IMR-90 (cell line): ENCODE measurements around the gene MCTP2. TPM values are rescaled to one million over a fixed set of nuclear protein-coding genes. Genes with fewer than 3 reads are reported as not detected.

Source experiments
- ATAC-seq: fragments of 200-7000 bp; cut with Tn5 transposase; 2 replicates; pipeline ENCODE4 v1.9.1; 2020; ENCODE audit warnings: low read depth, mild to moderate bottlenecking, moderate library complexity
- BruUV-seq: library from RNA; stranded (reverse); fragments of 400-500 nt; replicated peaks from 2 replicates; lab custom pipeline; 2021; lab: Mats Ljungman, UMichigan
- CTCF ChIA-PET: fragments of 300-600 bp; formaldehyde crosslinking; extraction: SDS; loops from one replicate; lab custom pipeline; 2021; ENCODE audit warnings: antibody characterized with exemption; lab: Yijun Ruan, JAX
- POLR2A ChIA-PET: fragments of 300-600 bp; sonication (Branson Sonifier 250); formaldehyde crosslinking; loops from one replicate; lab custom pipeline; 2022; ENCODE audit warnings: antibody characterized with exemption; ENCODE audit not compliant: unreplicated experiment; lab: Charles Lee
- DNase-seq: peaks from one replicate; pipeline ENCODE4 v3.0.0; 2013
- H2AFZ ChIP-seq: replicated peaks from 2 replicates; pipeline ENCODE3; 2013; ENCODE audit warnings: low read length, mild to moderate bottlenecking; ENCODE audit not compliant: poor library complexity
- H2AK5ac ChIP-seq: 2 replicates; pipeline ENCODE4 v1.6.1; 2013; ENCODE audit warnings: low read depth, low read length, inconsistent platforms
- H2AK9ac ChIP-seq: replicated peaks from 2 replicates; pipeline ENCODE3; 2013; ENCODE audit warnings: mild to moderate bottlenecking, low read depth, low read length, moderate library complexity; ENCODE audit not compliant: poor library complexity
- H2BK120ac ChIP-seq: 2 replicates; pipeline ENCODE4 v1.6.1; 2013; ENCODE audit warnings: low read depth, low read length, inconsistent platforms
- H2BK15ac ChIP-seq: 3 replicates; pipeline ENCODE4 v1.6.1; 2013; ENCODE audit warnings: low read depth, low read length, inconsistent platforms
- H2BK20ac ChIP-seq: 2 replicates; pipeline ENCODE4 v1.6.1; 2013; ENCODE audit warnings: low read depth, mild to moderate bottlenecking, inconsistent platforms, low read length, moderate library complexity
- H2BK5ac ChIP-seq: 2 replicates; pipeline ENCODE4 v1.6.1; 2013; ENCODE audit warnings: mild to moderate bottlenecking, low read depth, low read length, inconsistent platforms; ENCODE audit not compliant: poor library complexity, severe bottlenecking
- H3K14ac ChIP-seq: replicated peaks from 2 replicates; pipeline ENCODE4 v1.6.1; 2013; ENCODE audit warnings: low read depth, low read length, inconsistent platforms
- H3K18ac ChIP-seq: 2 replicates; pipeline ENCODE4 v1.6.1; 2013; ENCODE audit warnings: low read depth, low read length, control low read depth
- H3K23ac ChIP-seq: 2 replicates; pipeline ENCODE4 v1.6.1; 2013; ENCODE audit warnings: low read depth, low read length, inconsistent platforms
- H3K27ac ChIP-seq: 2 replicates; pipeline ENCODE4 v1.5.1; 2013; ENCODE audit warnings: mild to moderate bottlenecking, control low read depth, low read length; ENCODE audit not compliant: insufficient read depth
- H3K27me3 ChIP-seq: 2 replicates; pipeline ENCODE4 v1.6.1; 2013; ENCODE audit warnings: low read length; ENCODE audit not compliant: control insufficient read depth, insufficient read depth
- H3K36me3 ChIP-seq: 2 replicates; pipeline ENCODE4 v1.6.1; 2013; ENCODE audit warnings: low read length, mixed read lengths; ENCODE audit not compliant: control insufficient read depth, insufficient read depth
- H3K4ac ChIP-seq: 2 replicates; pipeline ENCODE4 v1.6.1; 2013; ENCODE audit warnings: low read depth, low read length, inconsistent platforms
- H3K4me1 ChIP-seq: 2 replicates; pipeline ENCODE4 v1.6.1; 2013; ENCODE audit warnings: low read length, mixed read lengths; ENCODE audit not compliant: control insufficient read depth, insufficient read depth
- H3K4me2 ChIP-seq: 2 replicates; pipeline ENCODE4 v1.6.1; 2013; ENCODE audit warnings: low read depth, mild to moderate bottlenecking, control low read depth, low read length, moderate library complexity
- H3K4me3 ChIP-seq: 2 replicates; pipeline ENCODE4 v1.5.1; 2013; ENCODE audit warnings: low read depth, mild to moderate bottlenecking, control low read depth, low read length, moderate library complexity; ENCODE audit not compliant: insufficient read depth
- H3K56ac ChIP-seq: 2 replicates; pipeline ENCODE4 v1.6.1; 2013; ENCODE audit warnings: low read length, inconsistent platforms; ENCODE audit not compliant: insufficient read depth; ENCODE audit errors: extremely low read depth
- H3K79me1 ChIP-seq, 2 experiments: 2 replicates each; pipeline ENCODE4 v1.6.1; 2013; ENCODE audit warnings: low read length in 2 of 2, inconsistent platforms in 1 of 2, low read depth in 1 of 2
- H3K9ac ChIP-seq: 2 replicates; pipeline ENCODE4 v1.6.1; 2013; ENCODE audit warnings: low read depth, low read length, control low read depth
- H3K9me1 ChIP-seq: 2 replicates; pipeline ENCODE4 v1.6.1; 2013; ENCODE audit warnings: low read length, inconsistent platforms; ENCODE audit not compliant: insufficient read depth
- H3K9me3 ChIP-seq: 2 replicates; pipeline ENCODE4 v1.6.1; 2013; ENCODE audit warnings: low read length; ENCODE audit not compliant: control insufficient read depth, insufficient read depth
- H4K20me1 ChIP-seq: 2 replicates; pipeline ENCODE4 v1.6.1; 2013; ENCODE audit warnings: low read length, inconsistent platforms; ENCODE audit not compliant: insufficient read depth
- H4K5ac ChIP-seq: 2 replicates; pipeline ENCODE4 v1.6.1; 2013; ENCODE audit warnings: mild to moderate bottlenecking, low read depth, low read length, control low read depth
- H4K8ac ChIP-seq, 2 experiments: 2 replicates each; pipeline ENCODE4 v1.6.1; 2013; ENCODE audit warnings: low read depth in 2 of 2, low read length in 2 of 2, control low read depth in 1 of 2, inconsistent platforms in 1 of 2
- H4K91ac ChIP-seq: 2 replicates; pipeline ENCODE4 v1.6.1; 2013; ENCODE audit warnings: low read depth, low read length, inconsistent platforms; ENCODE audit not compliant: insufficient read depth
- BHLHE40 ChIP-seq: fragments of 150-350 bp; IDR thresholded peaks from 2 replicates; pipeline ENCODE4 v1.6.1; 2016; ENCODE audit warnings: mild to moderate bottlenecking, low read depth, low read length
- CEBPB ChIP-seq: IDR thresholded peaks from 2 replicates; pipeline ENCODE4 v1.6.1; 2012; ENCODE audit warnings: low read depth, low read length, improper control_type of control experiment
- CHD1 ChIP-seq: IDR thresholded peaks from 2 replicates; pipeline ENCODE4 v1.6.1; 2012; ENCODE audit warnings: low read depth, low read length, improper control_type of control experiment
- FOS ChIP-seq: fragments of 150-350 bp; IDR thresholded peaks from 2 replicates; pipeline ENCODE4 v1.6.1; 2016; ENCODE audit warnings: low read depth, low read length
- MAFK ChIP-seq: IDR thresholded peaks from 2 replicates; pipeline ENCODE4 v1.6.1; 2012; ENCODE audit warnings: low read depth, low read length, improper control_type of control experiment
- MAZ ChIP-seq: IDR thresholded peaks from 2 replicates; pipeline ENCODE4 v1.6.1; 2012; ENCODE audit warnings: low read depth, mild to moderate bottlenecking, low read length, improper control_type of control experiment, moderate library complexity, borderline replicate concordance
- MXI1 ChIP-seq: IDR thresholded peaks from 2 replicates; pipeline ENCODE4 v1.6.1; 2012; ENCODE audit warnings: low read depth, mild to moderate bottlenecking, low read length, moderate library complexity, borderline replicate concordance
- POLR2A ChIP-seq: IDR thresholded peaks from 2 replicates; pipeline ENCODE4 v1.6.1; 2012; ENCODE audit warnings: mild to moderate bottlenecking, low read depth, low read length
- RAD21 ChIP-seq: IDR thresholded peaks from 2 replicates; pipeline ENCODE4 v1.6.1; 2012; ENCODE audit warnings: low read length, improper control_type of control experiment
- RCOR1 ChIP-seq: IDR thresholded peaks from 2 replicates; pipeline ENCODE4 v1.6.1; 2012; ENCODE audit warnings: mild to moderate bottlenecking, low read length, improper control_type of control experiment; ENCODE audit not compliant: insufficient replicate concordance
- RFX5 ChIP-seq: IDR thresholded peaks from 2 replicates; pipeline ENCODE4 v1.8.0; 2012; ENCODE audit warnings: low read depth, mild to moderate bottlenecking, low read length, moderate library complexity
- SMC3 ChIP-seq: fragments of 150-350 bp; IDR thresholded peaks from 2 replicates; pipeline ENCODE4 v1.6.1; 2016; ENCODE audit warnings: low read depth, mild to moderate bottlenecking, antibody characterized with exemption, low read length, moderate library complexity
- USF2 ChIP-seq: fragments of 150-350 bp; IDR thresholded peaks from 2 replicates; pipeline ENCODE4 v1.6.1; 2017; ENCODE audit warnings: mild to moderate bottlenecking, antibody characterized with exemption, low read length, low read depth
- WGBS, 2 experiments: methylation state at CpG; one replicate each; pipeline versions ENCODE4 v1.1.5 to v1.1.7; 2013; ENCODE audit warnings: missing lambda C conversion rate in 2 of 2; ENCODE audit not compliant: insufficient read length in 1 of 2; ENCODE audit errors: extremely low coverage in 2 of 2; 5-methylcytosine and 5-hydroxymethylcytosine counted together
- dilution Hi-C: fragments of 300-500 bp; cut with HindIII; formaldehyde crosslinking; loops from one replicate; pipeline ENCODE4 v1.14.3; 2018; ENCODE audit warnings: low sequenced_read_pairs; ENCODE audit not compliant: unreplicated experiment
- in situ Hi-C: fragments of 300-500 bp; cut with MboI; formaldehyde crosslinking; loops from 3 replicates; pipeline ENCODE4 v1.14.3; 2019; ENCODE audit warnings: low sequenced_read_pairs, inconsistent platforms, mixed read lengths
- intact Hi-C: fragments of 100-400 bp; cut with micrococcal nuclease; formaldehyde crosslinking; loops from 2 replicates; pipeline ENCODE4 v1.10.0; 2022
- polyA plus RNA-seq, 3 experiments: library from polyadenylated mRNA; depleted of rRNA; stranded (reverse); fragments of >200 nt; gene quantifications; 2 replicates each; pipeline ENCODE4 v1.2.3, GENCODE V29; 2012; ENCODE audit warnings: low replicate concordance in 1 of 3
- total RNA-seq: library from RNA; depleted of rRNA; stranded (reverse); fragments of >200 nt; gene quantifications from 2 replicates; pipeline ENCODE4 v1.2.3, GENCODE V29; 2012
- TF ChIP-seq, protein P1 (sequence below): conservative IDR thresholded peaks from 2 replicates; pipeline ENCODE4 v1.5.1; 2012; ENCODE audit warnings: mild to moderate bottlenecking, low read depth, low read length, improper control_type of control experiment
- TF ChIP-seq, protein P2 (sequence below): fragments of 150-350 bp; IDR thresholded peaks from 2 replicates; pipeline ENCODE4 v1.6.1; 2016; ENCODE audit warnings: low read depth, mild to moderate bottlenecking, low read length, moderate library complexity, borderline replicate concordance

The MCTP2 gene
- total and polyA plus RNA-seq, 2 of the 4 experiments (the other 2 are of a cell fraction): 5.1 to 9.9 TPM

DNA sequence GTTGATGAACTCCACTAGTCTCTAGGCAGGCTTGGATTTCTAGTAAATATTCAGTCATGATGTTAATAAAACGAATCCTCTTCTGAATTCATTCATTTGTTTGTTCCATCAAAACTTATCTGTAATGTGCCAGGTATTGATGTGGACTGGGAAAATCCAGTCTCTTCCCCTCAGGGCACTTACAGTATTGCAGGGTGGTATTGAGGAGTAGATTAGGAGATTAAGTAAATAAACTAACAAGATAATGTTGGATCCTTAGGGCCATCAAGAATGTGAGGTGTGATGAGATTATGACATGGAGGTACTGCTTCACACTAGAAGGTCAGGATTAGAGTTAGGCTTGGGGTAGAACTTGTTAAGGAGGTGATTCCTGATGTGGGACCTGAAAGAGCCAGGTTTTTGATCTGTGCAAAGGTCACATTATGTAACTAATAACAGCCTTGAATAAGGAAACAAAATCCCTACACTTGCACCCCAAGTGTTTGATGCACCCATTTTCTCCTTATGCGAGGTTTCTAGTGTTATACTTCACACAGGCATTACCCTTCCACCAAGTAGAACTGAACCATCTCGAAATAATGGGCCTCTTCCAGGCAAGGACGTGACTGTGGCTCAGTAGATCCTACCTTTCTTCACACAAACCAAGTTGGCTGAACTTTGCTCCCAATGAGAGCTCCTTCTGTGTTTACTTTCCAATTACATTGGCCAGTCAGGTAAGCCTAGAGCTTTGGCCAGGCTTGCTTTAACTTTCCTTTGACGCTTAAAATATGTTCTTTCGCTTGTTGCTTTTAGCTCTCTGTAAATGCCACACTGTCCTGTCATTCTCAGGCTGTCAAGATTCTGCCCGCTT, 16.7 kb downstream of the MCTP2 start:
- Histone ChIP-seq H3K9ac (no peak overlapping the region), H3K4me3 (no peak overlapping the region), H3K4me1 (no peaks in the 10 kb centered on the region), H3K79me1 (peaks cover 6 to 12% of the 10 kb centered on the region in 2 experiments; a peak in 3 of 4 replicates), H3K23ac (no peak overlapping the region), H2AFZ (no peak overlapping the region), H2BK15ac (no peak overlapping the region), H2BK5ac (no peak overlapping the region), H4K8ac (no peak overlapping the region), H2AK9ac (no peak overlapping the region), H3K56ac (no peak overlapping the region), H3K27me3 (no peaks in the 10 kb centered on the region), H3K27ac (no peak overlapping the region), H2AK5ac (no peak overlapping the region), H3K4me2 (no peak overlapping the region), H2BK120ac (no peak overlapping the region), H4K91ac (no peak overlapping the region), H2BK20ac (no peak overlapping the region), H3K9me3 (no peaks in the 10 kb centered on the region), H3K9me1 (no peaks in the 10 kb centered on the region), H4K20me1 (no peaks in the 10 kb centered on the region), H4K5ac (no peak overlapping the region), H3K4ac (no peak overlapping the region), H3K14ac (no peak overlapping the region), H3K36me3 (no peaks in the 10 kb centered on the region), H3K18ac (no peak overlapping the region)
- WGBS, 2 experiments: 100% methylated on average over 1 of the region's 7 CpGs; no CpG with 5 or more reads in 1 of the 2 experiments
- ChIA-PET CTCF (interaction anchor here (0.7 to 0.8 kb wide), 2 partner anchors 39 to 76 kb away, joined by 3 read pairs; no protein-coding TSS in a partner anchor), POLR2A (no interaction called here)
- DNase-seq (no peak), ATAC-seq (no peak)
- dilution Hi-C loops: no loop called here
- in situ Hi-C loops: no loop called here
- intact Hi-C loops: no loop called here
- no TSS peak for BruUV-seq
- TF ChIP-seq CHD1: no peak
- TF ChIP-seq SMC3: no peak
- TF ChIP-seq RCOR1: no peak
- no peak for TF ChIP-seq FOS
- TF ChIP-seq, protein P1, sequence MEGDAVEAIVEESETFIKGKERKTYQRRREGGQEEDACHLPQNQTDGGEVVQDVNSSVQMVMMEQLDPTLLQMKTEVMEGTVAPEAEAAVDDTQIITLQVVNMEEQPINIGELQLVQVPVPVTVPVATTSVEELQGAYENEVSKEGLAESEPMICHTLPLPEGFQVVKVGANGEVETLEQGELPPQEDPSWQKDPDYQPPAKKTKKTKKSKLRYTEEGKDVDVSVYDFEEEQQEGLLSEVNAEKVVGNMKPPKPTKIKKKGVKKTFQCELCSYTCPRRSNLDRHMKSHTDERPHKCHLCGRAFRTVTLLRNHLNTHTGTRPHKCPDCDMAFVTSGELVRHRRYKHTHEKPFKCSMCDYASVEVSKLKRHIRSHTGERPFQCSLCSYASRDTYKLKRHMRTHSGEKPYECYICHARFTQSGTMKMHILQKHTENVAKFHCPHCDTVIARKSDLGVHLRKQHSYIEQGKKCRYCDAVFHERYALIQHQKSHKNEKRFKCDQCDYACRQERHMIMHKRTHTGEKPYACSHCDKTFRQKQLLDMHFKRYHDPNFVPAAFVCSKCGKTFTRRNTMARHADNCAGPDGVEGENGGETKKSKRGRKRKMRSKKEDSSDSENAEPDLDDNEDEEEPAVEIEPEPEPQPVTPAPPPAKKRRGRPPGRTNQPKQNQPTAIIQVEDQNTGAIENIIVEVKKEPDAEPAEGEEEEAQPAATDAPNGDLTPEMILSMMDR: no peak
- TF ChIP-seq POLR2A: no peak
- TF ChIP-seq RAD21: no peak
- TF ChIP-seq RFX5: no peak
- no peak for TF ChIP-seq USF2
- TF ChIP-seq, protein P2, sequence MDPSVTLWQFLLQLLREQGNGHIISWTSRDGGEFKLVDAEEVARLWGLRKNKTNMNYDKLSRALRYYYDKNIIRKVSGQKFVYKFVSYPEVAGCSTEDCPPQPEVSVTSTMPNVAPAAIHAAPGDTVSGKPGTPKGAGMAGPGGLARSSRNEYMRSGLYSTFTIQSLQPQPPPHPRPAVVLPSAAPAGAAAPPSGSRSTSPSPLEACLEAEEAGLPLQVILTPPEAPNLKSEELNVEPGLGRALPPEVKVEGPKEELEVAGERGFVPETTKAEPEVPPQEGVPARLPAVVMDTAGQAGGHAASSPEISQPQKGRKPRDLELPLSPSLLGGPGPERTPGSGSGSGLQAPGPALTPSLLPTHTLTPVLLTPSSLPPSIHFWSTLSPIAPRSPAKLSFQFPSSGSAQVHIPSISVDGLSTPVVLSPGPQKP: no peak
- no peak for TF ChIP-seq MXI1
- TF ChIP-seq BHLHE40: no peak
- no peak for TF ChIP-seq MAZ
- TF ChIP-seq CEBPB: no peak
- no peak for TF ChIP-seq MAFK
